ENCODE data around the gene TRIM32.

DNA sequence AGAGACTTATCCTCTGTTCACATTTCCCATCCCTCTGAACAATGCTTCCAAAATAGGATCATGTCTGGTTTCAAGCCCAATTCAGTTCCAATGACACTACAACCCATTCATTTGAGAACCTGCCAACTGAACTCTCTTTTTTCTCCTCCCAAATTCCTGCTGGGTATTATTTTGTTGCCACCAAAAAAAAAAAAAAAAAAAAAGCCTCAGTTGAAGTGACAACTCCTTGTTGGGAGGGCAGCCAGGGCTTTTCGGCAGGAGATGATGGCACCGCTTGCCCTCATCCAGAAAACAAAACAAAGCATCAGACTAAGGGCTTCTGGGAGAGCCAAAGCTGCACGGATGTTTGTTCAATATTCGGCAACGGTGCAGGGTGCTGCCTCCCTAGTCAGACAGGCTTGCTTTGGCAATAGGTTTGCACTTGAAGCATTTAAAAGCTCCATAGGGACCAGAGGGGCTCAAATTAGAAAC lies 30.6 kb upstream of the TRIM32 start:
- TF ChIP-seq, protein P1, sequence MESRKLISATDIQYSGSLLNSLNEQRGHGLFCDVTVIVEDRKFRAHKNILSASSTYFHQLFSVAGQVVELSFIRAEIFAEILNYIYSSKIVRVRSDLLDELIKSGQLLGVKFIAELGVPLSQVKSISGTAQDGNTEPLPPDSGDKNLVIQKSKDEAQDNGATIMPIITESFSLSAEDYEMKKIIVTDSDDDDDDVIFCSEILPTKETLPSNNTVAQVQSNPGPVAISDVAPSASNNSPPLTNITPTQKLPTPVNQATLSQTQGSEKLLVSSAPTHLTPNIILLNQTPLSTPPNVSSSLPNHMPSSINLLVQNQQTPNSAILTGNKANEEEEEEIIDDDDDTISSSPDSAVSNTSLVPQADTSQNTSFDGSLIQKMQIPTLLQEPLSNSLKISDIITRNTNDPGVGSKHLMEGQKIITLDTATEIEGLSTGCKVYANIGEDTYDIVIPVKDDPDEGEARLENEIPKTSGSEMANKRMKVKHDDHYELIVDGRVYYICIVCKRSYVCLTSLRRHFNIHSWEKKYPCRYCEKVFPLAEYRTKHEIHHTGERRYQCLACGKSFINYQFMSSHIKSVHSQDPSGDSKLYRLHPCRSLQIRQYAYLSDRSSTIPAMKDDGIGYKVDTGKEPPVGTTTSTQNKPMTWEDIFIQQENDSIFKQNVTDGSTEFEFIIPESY (IDR thresholded peaks at IDR 0.05; ENCODE audit: borderline replicate concordance, low read depth): no peak
- TF ChIP-seq NRF1 (IDR thresholded peaks at IDR 0.05; ENCODE audit: low read depth, low read length): no peak
- TF ChIP-seq, protein P2, sequence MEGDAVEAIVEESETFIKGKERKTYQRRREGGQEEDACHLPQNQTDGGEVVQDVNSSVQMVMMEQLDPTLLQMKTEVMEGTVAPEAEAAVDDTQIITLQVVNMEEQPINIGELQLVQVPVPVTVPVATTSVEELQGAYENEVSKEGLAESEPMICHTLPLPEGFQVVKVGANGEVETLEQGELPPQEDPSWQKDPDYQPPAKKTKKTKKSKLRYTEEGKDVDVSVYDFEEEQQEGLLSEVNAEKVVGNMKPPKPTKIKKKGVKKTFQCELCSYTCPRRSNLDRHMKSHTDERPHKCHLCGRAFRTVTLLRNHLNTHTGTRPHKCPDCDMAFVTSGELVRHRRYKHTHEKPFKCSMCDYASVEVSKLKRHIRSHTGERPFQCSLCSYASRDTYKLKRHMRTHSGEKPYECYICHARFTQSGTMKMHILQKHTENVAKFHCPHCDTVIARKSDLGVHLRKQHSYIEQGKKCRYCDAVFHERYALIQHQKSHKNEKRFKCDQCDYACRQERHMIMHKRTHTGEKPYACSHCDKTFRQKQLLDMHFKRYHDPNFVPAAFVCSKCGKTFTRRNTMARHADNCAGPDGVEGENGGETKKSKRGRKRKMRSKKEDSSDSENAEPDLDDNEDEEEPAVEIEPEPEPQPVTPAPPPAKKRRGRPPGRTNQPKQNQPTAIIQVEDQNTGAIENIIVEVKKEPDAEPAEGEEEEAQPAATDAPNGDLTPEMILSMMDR (IDR thresholded peaks at IDR 0.05): no peak
- no peak for TF ChIP-seq EP300 (IDR thresholded peaks at IDR 0.05; ENCODE audit: borderline replicate concordance in 1 of 2, low read depth in 1 of 2, low read length in 1 of 2)
- no peak for TF ChIP-seq MEF2A (IDR thresholded peaks at IDR 0.05; ENCODE audit: borderline replicate concordance, low read depth)
- TF ChIP-seq EZH2phosphoT487 (IDR thresholded peaks at IDR 0.05; ENCODE audit: borderline replicate concordance, low read depth): no peak
- TF ChIP-seq, protein P3, sequence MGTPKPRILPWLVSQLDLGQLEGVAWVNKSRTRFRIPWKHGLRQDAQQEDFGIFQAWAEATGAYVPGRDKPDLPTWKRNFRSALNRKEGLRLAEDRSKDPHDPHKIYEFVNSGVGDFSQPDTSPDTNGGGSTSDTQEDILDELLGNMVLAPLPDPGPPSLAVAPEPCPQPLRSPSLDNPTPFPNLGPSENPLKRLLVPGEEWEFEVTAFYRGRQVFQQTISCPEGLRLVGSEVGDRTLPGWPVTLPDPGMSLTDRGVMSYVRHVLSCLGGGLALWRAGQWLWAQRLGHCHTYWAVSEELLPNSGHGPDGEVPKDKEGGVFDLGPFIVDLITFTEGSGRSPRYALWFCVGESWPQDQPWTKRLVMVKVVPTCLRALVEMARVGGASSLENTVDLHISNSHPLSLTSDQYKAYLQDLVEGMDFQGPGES (IDR thresholded peaks at IDR 0.05; ENCODE audit: low read depth, low read length): no peak
- TF ChIP-seq USF1 (IDR thresholded peaks at IDR 0.05; ENCODE audit: borderline replicate concordance, low read depth): no peak
- TF ChIP-seq POLR2AphosphoS5 (IDR thresholded peaks at IDR 0.05; ENCODE audit: low read depth, low read length): no peak
- no peak for TF ChIP-seq RAD21 (IDR thresholded peaks at IDR 0.05; ENCODE audit: low read length)
- no peak for TF ChIP-seq NFIC (IDR thresholded peaks at IDR 0.05; ENCODE audit: borderline replicate concordance)
- no peak for TF ChIP-seq YY1 (IDR thresholded peaks at IDR 0.05; ENCODE audit: low read depth)
